GM12878 (cell line): ENCODE data around the gene MYOM1. TPM values are rescaled to one million over a fixed set of nuclear protein-coding genes. Genes with fewer than 3 reads are reported as not detected.

Experiments used
- ATAC-seq: fragments of 200-7000 bp; cut with Tn5 transposase; 3 replicates; pipeline ENCODE4 v1.9.1; 2020; ENCODE audit warnings: mild to moderate bottlenecking, moderate library complexity
- BruUV-seq: library from RNA; stranded (reverse); fragments of 400-500 nt; replicated peaks from 2 replicates; lab custom pipeline; 2021; lab: Mats Ljungman, UMichigan
- CTCF ChIA-PET: fragments of 300-600 bp; sonication (Branson Sonifier 250); formaldehyde crosslinking; extraction: SDS; loops from one replicate; lab custom pipeline; 2021; ENCODE audit warnings: inconsistent platforms; lab: Yijun Ruan, JAX
- POLR2A ChIA-PET: fragments of 350-600 bp; formaldehyde crosslinking; extraction: SDS; loops from one replicate; lab custom pipeline; 2021; ENCODE audit warnings: inconsistent platforms; lab: Charles Lee
- RAD21 ChIA-PET: fragments of 300-600 bp; sonication (Branson Sonifier 250); formaldehyde crosslinking; loops from one replicate; lab custom pipeline; 2023; ENCODE audit warnings: antibody characterized with exemption; ENCODE audit not compliant: unreplicated experiment; lab: Charles Lee
- SMC1A ChIA-PET: fragments of 300-600 bp; sonication (Branson Sonifier 250); formaldehyde crosslinking; loops from one replicate; lab custom pipeline; 2023; ENCODE audit not compliant: unreplicated experiment, uncharacterized antibody; lab: Charles Lee
- DNase-seq: peaks from one replicate; pipeline ENCODE4 v3.0.0-alpha.2; 2011; ENCODE audit warnings: low read depth, low spot score
- FAIRE-seq: peaks from 3 replicates; lab custom pipeline; 2011; peaks lifted over from hg19 to GRCh38; lab: Jason Lieb, UNC
- H2AFZ ChIP-seq: 2 replicates; pipeline ENCODE4 v1.6.0; 2011; ENCODE audit warnings: low read depth, low read length, control low read depth; ENCODE audit not compliant: control insufficient read depth
- H3K27ac ChIP-seq: 2 replicates; pipeline ENCODE4 v1.5.1; 2011; ENCODE audit warnings: control low read depth; ENCODE audit not compliant: control insufficient read depth, insufficient read depth
- H3K27me3 ChIP-seq, 2 experiments: replicated peaks in 1 of 2; 2 replicates each; pipeline versions ENCODE4 v1.6.0 to v1.6.1; 2011; ENCODE audit warnings: low read length in 1 of 2; ENCODE audit not compliant: control insufficient read depth in 2 of 2, insufficient read depth in 2 of 2
- H3K36me3 ChIP-seq, 2 experiments: 2 replicates each; pipeline ENCODE4 v1.5.1; 2011; ENCODE audit warnings: low read length in 1 of 2; ENCODE audit not compliant: control insufficient read depth in 2 of 2, insufficient read depth in 2 of 2
- H3K4me1 ChIP-seq: 2 replicates; pipeline ENCODE4 v1.6.1; 2011; ENCODE audit warnings: mild to moderate bottlenecking, low read length, moderate library complexity, mixed read lengths; ENCODE audit not compliant: control insufficient read depth, insufficient read depth
- H3K4me2 ChIP-seq: 2 replicates; pipeline ENCODE4 v1.6.0; 2011; ENCODE audit warnings: control low read depth; ENCODE audit not compliant: control insufficient read depth, insufficient read depth
- H3K4me3 ChIP-seq: fragments of 200-600 bp; sonication (generic); 2 replicates; pipeline ENCODE4 v1.5.1; 2016
- H3K79me2 ChIP-seq: 2 replicates; pipeline ENCODE4 v1.6.0; 2011; ENCODE audit warnings: low read length; ENCODE audit not compliant: control insufficient read depth, insufficient read depth
- H3K9ac ChIP-seq: 2 replicates; pipeline ENCODE4 v1.8.0; 2011; ENCODE audit warnings: low read length, control low read depth, mixed read lengths; ENCODE audit not compliant: control insufficient read depth, insufficient read depth
- H3K9me3 ChIP-seq: replicated peaks from 3 replicates; pipeline ENCODE4 v1.5.1; 2011; ENCODE audit warnings: mild to moderate bottlenecking, low read length; ENCODE audit not compliant: control insufficient read depth, insufficient read depth
- H4K20me1 ChIP-seq: 2 replicates; pipeline ENCODE4 v1.6.0; 2011; ENCODE audit not compliant: control insufficient read depth, insufficient read depth
- CHD1 ChIP-seq: IDR thresholded peaks from 2 replicates; pipeline ENCODE4 v1.6.1; 2012; ENCODE audit warnings: low read depth, low read length, improper control_type of control experiment
- E4F1 ChIP-seq: fragments of 450-650 bp; IDR thresholded peaks from 2 replicates; pipeline ENCODE4 v1.6.1; 2018; ENCODE audit warnings: borderline replicate concordance, mild to moderate bottlenecking; ENCODE audit not compliant: partially characterized antibody
- ESRRA ChIP-seq: IDR thresholded peaks from 2 replicates; pipeline ENCODE4 v1.6.1; 2012; ENCODE audit warnings: mild to moderate bottlenecking, low read length, improper control_type of control experiment
- GABPA ChIP-seq: IDR thresholded peaks from 2 replicates; pipeline ENCODE4 v1.6.1; 2014; ENCODE audit warnings: antibody characterized with exemption, low read depth, mild to moderate bottlenecking, inconsistent platforms
- KDM1A ChIP-seq: fragments of 200-600 bp; sonication (generic); IDR thresholded peaks from 2 replicates; pipeline ENCODE4 v1.6.1; 2016; ENCODE audit warnings: borderline replicate concordance
- KLF5 ChIP-seq: fragments of 450-650 bp; IDR thresholded peaks from 2 replicates; pipeline ENCODE4 v1.6.1; 2014; ENCODE audit warnings: mild to moderate bottlenecking; ENCODE audit not compliant: partially characterized antibody
- MEF2B ChIP-seq: fragments of 450-650 bp; IDR thresholded peaks from 2 replicates; pipeline ENCODE4 v1.6.1; 2018; ENCODE audit warnings: mild to moderate bottlenecking, moderate library complexity; ENCODE audit not compliant: partially characterized antibody, poor library complexity, severe bottlenecking
- RELB ChIP-seq: fragments of 450-650 bp; IDR thresholded peaks from 2 replicates; pipeline ENCODE4 v1.6.1; 2017; ENCODE audit warnings: low read depth, mild to moderate bottlenecking, moderate library complexity
- RFX5 ChIP-seq: IDR thresholded peaks from 2 replicates; pipeline ENCODE4 v1.6.1; 2011; ENCODE audit warnings: low read depth, low read length, improper control_type of control experiment
- SMARCA5 ChIP-seq: fragments of 450-650 bp; IDR thresholded peaks from 2 replicates; pipeline ENCODE4 v1.6.1; 2017; ENCODE audit warnings: mild to moderate bottlenecking
- STAT1 ChIP-seq: fragments of 450-650 bp; conservative IDR thresholded peaks from 2 replicates; pipeline ENCODE4 v1.6.1; 2014; ENCODE audit warnings: antibody characterized with exemption, mild to moderate bottlenecking
- USF2 ChIP-seq: IDR thresholded peaks from 2 replicates; pipeline ENCODE4 v1.6.1; 2011; ENCODE audit warnings: low read depth, low read length, improper control_type of control experiment, borderline replicate concordance
- WRNIP1 ChIP-seq: IDR thresholded peaks from 2 replicates; pipeline ENCODE4 v1.6.1; 2011; ENCODE audit warnings: low read depth, low read length, improper control_type of control experiment, borderline replicate concordance
- WGBS: methylation state at CpG from one replicate; pipeline ENCODE4 v1.1.6; 2016; ENCODE audit warnings: low lambda C conversion rate; ENCODE audit not compliant: insufficient replicate concordance, insufficient coverage; ENCODE audit errors: missing lambda C conversion rate; 5-methylcytosine and 5-hydroxymethylcytosine counted together
- in situ Hi-C: fragments of 300-500 bp; cut with MboI; formaldehyde crosslinking; loops from 9 replicates; pipeline ENCODE4 v1.14.3; 2018; ENCODE audit warnings: mixed read lengths
- intact Hi-C: fragments of 100-400 bp; cut with micrococcal nuclease; formaldehyde crosslinking; loops from one replicate; pipeline ENCODE4 v1.14.2; 2022; ENCODE audit not compliant: unreplicated experiment
- polyA plus RNA-seq, 11 experiments: library from polyadenylated mRNA; depleted of rRNA in 4 of 11; unstranded in 6 of 11; stranded (reverse) in 5 of 11; fragments of >200 nt; fragmentation: Nextera tagmentation in 4 of 11; fragmentation: Illumina TruSeq in 1 of 11; extraction: Ambion mirVana in 4 of 11; extraction: Trizol in 1 of 11; gene quantifications; 1 replicate in 1 of 11; 2 replicates in 10 of 11; pipeline versions ENCODE4 v1.2.1 to v1.2.3, GENCODE V29; 2011 to 2016; ENCODE audit warnings: inconsistent platforms in 2 of 11, missing spikeins in 2 of 11, low read depth in 1 of 11
- total RNA-seq, 4 experiments: library from RNA; depleted of rRNA in 3 of 4; stranded (reverse); fragments of >200 nt in 3 of 4; fragmentation: Illumina TruSeq in 1 of 4; extraction: Trizol in 1 of 4; gene quantifications; 2 replicates each; pipeline versions ENCODE4 v1.2.1 to v1.2.3, GENCODE V29; 2013 to 2021
- TF ChIP-seq, protein P1 (sequence below): IDR thresholded peaks from 2 replicates; pipeline ENCODE4 v1.6.1; 2011; ENCODE audit warnings: low read depth, mild to moderate bottlenecking, low read length, moderate library complexity, borderline replicate concordance; ENCODE audit errors: extremely low read depth
- TF ChIP-seq, protein P2 (sequence below): fragments of 450-650 bp; IDR thresholded peaks from 2 replicates; pipeline ENCODE4 v1.6.1; 2014; ENCODE audit warnings: mild to moderate bottlenecking
- TF ChIP-seq, protein P3 (sequence below): fragments of 450-650 bp; IDR thresholded peaks from 2 replicates; pipeline ENCODE4 v1.6.1; 2016; ENCODE audit warnings: mild to moderate bottlenecking

MYOM1 gene
- total and polyA plus RNA-seq, 10 of the 15 experiments (the other 5 are each of a cell fraction or from before 2014, with no cell fraction given): 0.06 to 1.0 (median 0.57) TPM

- in situ Hi-C loops: no loop called here
- no TSS peak for BruUV-seq
- no peak overlapping the region for H2AFZ ChIP-seq
- no peak overlapping the region for H3K4me2 ChIP-seq
- intact Hi-C loops: loop anchor here (10.0 kb wide), 1 partner anchor 434 kb away; no protein-coding TSS in a partner anchor
- H3K9ac ChIP-seq: no peak overlapping the region
- no peaks in the 10 kb centered on the region for H3K79me2 ChIP-seq
- ChIA-PET SMC1A (interaction anchor here (1.2 to 2.1 kb wide), 2 partner anchors 9 to 13 kb away, joined by 3 to 5 read pairs; no protein-coding TSS in a partner anchor), RAD21 (no interaction called here), CTCF (interaction anchor here (0.6 to 1.6 kb wide), 4 partner anchors 17 to 237 kb away, joined by 3 to 4 read pairs (median 4); no protein-coding TSS in a partner anchor), POLR2A (no interaction called here)
- H3K9me3 ChIP-seq: no peaks in the 10 kb centered on the region
- H3K27me3 ChIP-seq: no peaks in the 10 kb centered on the region
- ATAC-seq: no peak
- H3K27ac ChIP-seq: no peak overlapping the region
- no peak for FAIRE-seq
- DNase-seq: no peak
- no peaks in the 10 kb centered on the region for H4K20me1 ChIP-seq
- no peak overlapping the region for H3K4me3 ChIP-seq
- H3K4me1 ChIP-seq: peaks cover 19% of the 10 kb centered on the region
- WGBS: 85% methylated on average over 6 of the region's 6 CpGs
- H3K36me3 ChIP-seq: no peaks in the 10 kb centered on the region
- TF ChIP-seq RELB (no peak), GABPA (no peak), RFX5 (no peak), CHD1 (no peak), KLF5 (no peak), E4F1 (no peak), MEF2B (no peak), STAT1 (no peak), SMARCA5 (no peak), KDM1A (no peak), USF2 (no peak), WRNIP1 (no peak), ESRRA (no peak)
- TF ChIP-seq, protein P1, sequence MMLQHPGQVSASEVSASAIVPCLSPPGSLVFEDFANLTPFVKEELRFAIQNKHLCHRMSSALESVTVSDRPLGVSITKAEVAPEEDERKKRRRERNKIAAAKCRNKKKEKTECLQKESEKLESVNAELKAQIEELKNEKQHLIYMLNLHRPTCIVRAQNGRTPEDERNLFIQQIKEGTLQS: no peak
- TF ChIP-seq, protein P2, sequence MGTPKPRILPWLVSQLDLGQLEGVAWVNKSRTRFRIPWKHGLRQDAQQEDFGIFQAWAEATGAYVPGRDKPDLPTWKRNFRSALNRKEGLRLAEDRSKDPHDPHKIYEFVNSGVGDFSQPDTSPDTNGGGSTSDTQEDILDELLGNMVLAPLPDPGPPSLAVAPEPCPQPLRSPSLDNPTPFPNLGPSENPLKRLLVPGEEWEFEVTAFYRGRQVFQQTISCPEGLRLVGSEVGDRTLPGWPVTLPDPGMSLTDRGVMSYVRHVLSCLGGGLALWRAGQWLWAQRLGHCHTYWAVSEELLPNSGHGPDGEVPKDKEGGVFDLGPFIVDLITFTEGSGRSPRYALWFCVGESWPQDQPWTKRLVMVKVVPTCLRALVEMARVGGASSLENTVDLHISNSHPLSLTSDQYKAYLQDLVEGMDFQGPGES: no peak
- TF ChIP-seq, protein P3, sequence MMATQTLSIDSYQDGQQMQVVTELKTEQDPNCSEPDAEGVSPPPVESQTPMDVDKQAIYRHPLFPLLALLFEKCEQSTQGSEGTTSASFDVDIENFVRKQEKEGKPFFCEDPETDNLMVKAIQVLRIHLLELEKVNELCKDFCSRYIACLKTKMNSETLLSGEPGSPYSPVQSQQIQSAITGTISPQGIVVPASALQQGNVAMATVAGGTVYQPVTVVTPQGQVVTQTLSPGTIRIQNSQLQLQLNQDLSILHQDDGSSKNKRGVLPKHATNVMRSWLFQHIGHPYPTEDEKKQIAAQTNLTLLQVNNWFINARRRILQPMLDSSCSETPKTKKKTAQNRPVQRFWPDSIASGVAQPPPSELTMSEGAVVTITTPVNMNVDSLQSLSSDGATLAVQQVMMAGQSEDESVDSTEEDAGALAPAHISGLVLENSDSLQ: no peak
Measured at GRCh38 chr18:3170441-3171161, 49.2 kb downstream of the MYOM1 start.
